ENCODE data around the gene SLC16A8.

DNA sequence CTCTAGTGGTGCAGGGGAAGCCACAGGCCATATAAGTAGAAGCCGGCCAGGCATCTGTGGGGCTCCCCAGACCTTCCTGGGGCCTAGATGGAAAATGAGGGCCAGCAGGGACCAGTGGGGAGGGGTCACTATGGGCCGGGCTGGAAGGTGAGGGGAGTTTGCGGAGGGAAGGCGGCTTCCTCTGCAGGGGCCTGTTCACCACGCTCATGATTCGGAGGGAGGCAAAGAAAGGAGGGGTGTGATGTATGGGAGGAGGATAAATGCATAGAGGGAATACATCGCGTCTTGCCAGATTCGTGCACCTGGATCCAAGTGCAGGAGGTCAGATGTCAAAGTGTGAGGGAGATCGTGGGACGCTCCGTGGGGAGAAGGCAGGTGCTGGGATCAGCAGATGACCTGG lies 6.9 kb downstream of the SLC16A8 start:
- no peak for TF ChIP-seq CTCF (tag by site-specific recombination; IDR thresholded peaks at IDR 0.05)
- no peak for TF ChIP-seq ZNF202 (tag by site-specific recombination; IDR thresholded peaks at IDR 0.05; ENCODE audit: borderline replicate concordance)
- no peak for TF ChIP-seq OVOL3 (tag by site-specific recombination; IDR thresholded peaks at IDR 0.05)
- TF ChIP-seq ZSCAN23 (tag by site-specific recombination; IDR thresholded peaks at IDR 0.05), result no peak
- TF ChIP-seq ZNF600 (tag by site-specific recombination; IDR thresholded peaks at IDR 0.05), result no peak
- no peak for TF ChIP-seq ZBTB26 (tag by site-specific recombination; optimal IDR thresholded peaks at IDR 0.05)
- TF ChIP-seq ZNF521 (tag by site-specific recombination; IDR thresholded peaks at IDR 0.05), result no peak
- no peak for TF ChIP-seq ZNF670 (tag by site-specific recombination; IDR thresholded peaks at IDR 0.05; ENCODE audit: low read depth)
- no peak for TF ChIP-seq IKZF3 (tag by site-specific recombination; IDR thresholded peaks at IDR 0.05)

Data from HEK293 (cell line).